GM18909 (cell line): Measurements from ENCODE around the gene RAPGEF1.
"Not testable (repeated sequence)": the region's sequence is repeated elsewhere in the genome, so short reads cannot be mapped to it uniquely, and the experiment has no call there.

Experiments
- ATAC-seq: cut with Tn5 transposase; IDR thresholded peaks from one replicate; pipeline ENCODE4 v1.9.1; 2021; ENCODE audit warnings: mild to moderate bottlenecking; ENCODE audit not compliant: unreplicated experiment, poor library complexity

Gene RAPGEF1

GRCh38 chr9:131739959-131740648, at the start of gene RAPGEF1:
TSS of gene RAPGEF1 (minus strand) at chr9:131740076. CDS start at chr9:131739830, 246 bp downstream.
- ATAC-seq = peak; percentile 52

DNA sequence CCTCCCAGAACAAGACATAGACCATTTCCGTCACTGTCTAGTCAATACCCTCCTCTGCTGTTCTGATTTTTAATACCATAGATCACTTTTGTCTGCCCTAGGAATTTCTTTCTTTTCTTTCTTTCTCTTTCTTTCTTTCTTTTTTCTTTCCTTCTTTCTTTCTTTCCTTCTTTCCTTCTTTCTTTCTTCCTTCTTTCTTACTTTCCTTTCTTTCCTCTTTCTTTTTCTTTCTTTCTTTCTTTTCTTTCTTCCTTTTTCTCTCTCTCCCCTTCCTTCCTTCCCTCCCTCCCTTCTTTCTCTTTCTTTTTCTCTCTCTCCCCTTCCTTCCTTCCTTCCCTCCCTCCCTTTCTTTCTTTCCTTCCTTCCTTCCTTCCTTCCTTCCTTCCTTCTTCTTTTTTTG, 49.0 kb upstream of the RAPGEF1 start:
- no peak for ATAC-seq

GRCh38 chr9:131787838-131788237, 48.0 kb upstream of the RAPGEF1 start:
- no peak for ATAC-seq

DNA sequence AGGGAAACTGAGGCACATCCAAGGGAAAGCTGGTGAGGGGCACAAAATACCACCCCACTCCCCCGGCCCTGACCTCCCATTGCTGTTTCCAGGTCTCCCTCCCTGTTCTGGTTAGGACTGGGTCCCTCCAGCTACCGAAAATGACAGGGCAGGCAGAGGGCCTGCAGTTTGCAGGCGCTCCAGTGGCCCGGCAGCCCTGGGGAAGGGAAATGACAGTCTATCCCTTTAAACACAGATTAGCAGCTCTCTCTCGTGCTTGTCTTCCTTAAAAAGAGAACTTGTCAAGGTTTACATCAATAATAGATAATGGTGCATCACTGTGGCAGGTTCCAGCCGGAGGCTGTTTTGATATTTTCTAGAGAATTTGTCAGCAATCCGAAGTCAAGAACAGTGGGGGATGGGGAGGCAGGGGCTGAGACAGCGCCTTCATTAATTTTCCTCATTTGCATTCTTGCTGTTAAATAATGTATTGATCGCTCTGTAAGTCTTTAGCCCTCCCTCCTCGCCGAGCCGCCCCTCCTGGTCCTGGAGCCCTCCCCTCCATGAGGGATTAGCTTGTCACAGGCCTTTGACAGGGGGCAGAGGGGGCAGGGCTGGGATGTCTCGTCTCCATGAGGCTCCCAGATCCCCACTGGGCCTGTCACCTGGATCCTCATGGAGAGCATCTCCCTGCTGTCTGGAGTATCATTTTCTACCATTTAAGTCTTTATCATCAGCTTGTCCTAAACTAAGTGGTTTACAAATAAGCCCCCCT, 45.0 kb upstream of the RAPGEF1 start:
- ATAC-seq = no peak

- ATAC-seq = no peak
Observed at GRCh38 chr9:131781069-131781468, 41.2 kb upstream of the RAPGEF1 start.

DNA sequence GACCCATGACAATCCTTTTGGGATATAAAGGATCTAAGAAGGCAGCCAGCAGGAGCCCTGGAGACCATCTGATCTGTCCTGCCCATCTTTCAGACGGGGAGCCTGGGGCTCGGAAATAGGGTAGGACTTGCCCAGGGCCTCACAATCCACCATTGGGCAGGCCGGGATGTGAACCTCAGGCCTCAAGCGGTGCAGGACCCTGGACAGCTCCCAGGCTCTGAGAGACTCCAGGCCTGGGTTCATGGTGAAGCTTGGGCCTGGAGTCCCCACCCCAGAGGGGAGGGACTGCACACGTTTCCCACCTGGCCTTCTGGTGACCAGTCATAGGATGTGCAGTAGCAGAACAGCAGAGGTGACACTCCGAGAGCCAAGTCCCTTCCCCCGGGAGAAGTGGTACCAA, 36.6 kb upstream of the RAPGEF1 start:
- no peak for ATAC-seq

DNA sequence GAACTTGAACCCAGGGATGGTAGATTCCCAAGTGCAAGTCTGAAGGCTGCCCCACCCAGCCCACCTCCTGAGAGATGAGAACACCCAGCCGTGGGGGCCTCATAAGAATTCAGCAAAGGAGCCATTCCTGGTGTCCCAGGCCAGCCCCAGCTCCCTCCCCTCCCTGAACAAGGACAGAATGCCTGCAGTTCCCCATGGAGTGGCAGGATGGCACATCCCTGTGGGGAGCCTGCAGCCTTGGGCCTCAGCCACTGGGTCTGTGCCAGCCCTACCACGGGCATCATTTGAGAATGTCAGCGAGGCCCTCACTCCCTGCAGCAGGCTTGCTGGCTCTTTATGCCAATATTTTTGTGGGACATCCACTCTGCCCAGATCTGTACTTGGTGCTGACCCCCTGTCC, 36.2 kb upstream of the RAPGEF1 start:
- ATAC-seq = no peak

DNA sequence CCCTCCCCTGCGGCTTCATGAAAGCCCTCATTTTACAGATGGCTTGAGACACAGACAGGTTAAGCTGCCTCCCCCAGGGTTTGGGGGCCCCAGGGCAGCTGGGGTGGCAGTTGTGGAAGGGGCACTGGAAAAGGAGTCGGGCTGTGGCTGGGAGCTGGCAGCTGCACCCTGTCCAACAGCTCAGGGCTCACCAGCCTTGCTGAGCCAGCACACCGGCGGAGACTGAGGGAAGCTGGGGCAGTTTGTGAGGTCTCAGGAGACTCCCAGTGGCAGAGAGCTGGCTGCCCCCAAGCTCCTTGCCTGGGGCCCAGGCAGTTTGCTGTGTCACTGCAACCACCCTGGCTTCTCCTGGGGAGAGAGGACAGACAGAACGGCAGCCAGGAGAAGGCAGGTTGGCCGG, 34.8 kb upstream of the RAPGEF1 start:
- ATAC-seq = no peak

DNA sequence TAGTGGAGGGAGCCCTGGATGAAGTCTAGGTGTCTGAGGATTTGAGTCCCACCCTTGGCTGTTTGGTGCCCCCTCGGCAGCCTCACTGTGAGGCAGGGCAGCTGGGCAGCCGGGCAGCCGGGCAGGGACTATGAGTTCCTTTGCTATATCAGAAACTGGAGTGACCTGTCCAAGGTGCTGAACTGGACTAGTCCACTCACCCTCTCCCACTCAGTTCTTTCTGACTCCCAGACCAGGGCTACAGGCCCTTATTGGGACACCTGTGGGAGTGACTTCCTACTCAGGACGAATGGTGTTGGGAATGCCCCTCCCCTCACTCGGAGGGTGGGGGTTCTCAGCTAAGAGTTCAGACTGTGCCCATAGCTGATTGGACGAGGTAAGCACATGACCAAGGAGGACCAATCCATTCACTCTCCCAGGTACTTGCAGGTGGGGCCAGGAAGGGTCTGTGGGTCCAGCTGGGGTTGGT, 34.1 kb upstream of the RAPGEF1 start:
- no peak for ATAC-seq

- no peak for ATAC-seq
Observed at GRCh38 chr9:131772940-131773339, 33.1 kb upstream of the RAPGEF1 start.

DNA sequence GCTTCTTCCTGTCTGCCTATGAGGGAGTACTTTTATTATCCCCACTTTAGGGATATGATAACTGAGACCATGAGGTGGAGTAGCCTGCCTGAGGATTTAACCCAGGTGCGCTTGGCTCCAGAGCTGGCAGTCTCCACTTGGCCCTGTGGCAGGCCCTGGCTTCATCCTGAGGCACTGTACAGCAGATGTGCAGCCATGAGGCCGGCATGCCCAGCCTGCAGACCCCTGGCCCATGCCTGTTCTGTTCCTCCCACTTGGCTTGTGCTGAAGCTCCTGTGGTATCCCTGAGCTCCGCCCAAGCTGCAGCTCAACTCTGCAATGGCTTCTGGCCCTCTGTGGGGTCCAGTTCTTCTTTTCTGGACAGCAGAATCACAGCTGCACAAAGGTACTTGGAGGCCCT, 31.8 kb upstream of the RAPGEF1 start:
- ATAC-seq = no peak

DNA sequence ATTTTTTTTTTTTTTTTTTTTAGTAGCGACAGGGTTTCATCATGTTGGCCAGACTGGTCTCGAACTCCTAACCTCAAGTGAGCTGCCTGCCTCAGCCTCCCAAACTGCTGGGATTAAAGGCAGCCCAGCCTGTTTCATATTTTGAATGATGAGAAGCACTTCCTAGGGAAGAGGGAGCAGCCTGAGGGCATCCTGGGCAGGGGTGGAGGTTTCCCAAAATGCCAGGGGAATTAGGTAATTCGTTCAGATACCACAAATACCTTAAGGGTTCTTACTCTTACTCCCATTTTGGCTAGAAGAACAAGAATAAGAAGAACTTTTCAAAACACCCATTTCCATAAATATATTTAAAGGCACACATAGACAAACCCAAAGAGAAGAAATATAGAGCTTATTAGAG, 29.5 kb upstream of the RAPGEF1 start:
- no peak for ATAC-seq

DNA sequence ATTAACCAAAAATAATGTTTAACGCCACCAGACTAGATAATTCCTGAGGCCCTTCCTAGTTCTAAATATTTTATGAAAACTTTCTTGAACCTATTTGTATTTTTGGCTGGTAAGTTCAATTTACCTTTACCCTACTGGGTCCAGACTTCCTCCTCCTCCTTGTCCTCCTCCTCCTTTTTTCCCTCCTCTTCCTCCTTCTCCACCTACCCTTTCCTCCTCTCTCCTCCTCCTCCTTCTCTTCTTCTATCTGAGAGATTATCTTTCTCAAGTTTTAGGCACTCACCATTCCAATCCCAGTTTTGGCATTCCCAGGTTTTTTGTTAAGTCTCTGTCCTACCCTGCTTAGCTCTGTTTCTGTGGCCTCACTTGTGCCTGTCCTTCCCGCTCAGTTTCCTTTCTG, 24.7 kb upstream of the RAPGEF1 start:
- ATAC-seq = no peak

DNA sequence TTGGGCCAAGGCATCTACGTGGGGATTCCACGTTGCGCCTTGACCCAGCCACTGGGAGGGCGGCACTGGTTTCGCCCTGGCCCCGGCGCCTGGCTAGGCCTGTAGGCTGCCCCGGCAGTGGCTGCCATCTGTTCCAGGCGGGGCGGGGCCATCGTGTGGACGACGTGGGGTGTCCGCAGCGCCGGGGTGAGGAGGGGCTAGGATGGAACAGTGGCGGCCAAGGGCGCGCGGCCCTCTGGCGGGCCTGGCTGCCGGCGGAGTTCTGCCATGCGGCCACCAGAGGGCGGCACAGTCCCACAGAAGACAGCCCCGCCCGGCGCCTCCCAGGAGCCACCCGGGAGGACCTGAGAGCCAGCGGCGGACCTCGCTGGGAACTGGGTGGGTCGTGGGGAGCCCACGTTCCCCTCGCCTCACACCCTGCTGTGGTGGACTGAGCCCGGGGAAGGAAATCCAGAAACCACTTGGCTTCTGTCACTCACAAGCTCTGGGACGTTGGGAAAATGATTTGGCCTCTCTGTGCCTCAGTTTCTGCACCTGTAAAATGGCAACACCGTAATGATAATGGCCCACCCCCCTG, 22.6 kb upstream of the RAPGEF1 start:
- peak; percentile 52 for ATAC-seq

DNA sequence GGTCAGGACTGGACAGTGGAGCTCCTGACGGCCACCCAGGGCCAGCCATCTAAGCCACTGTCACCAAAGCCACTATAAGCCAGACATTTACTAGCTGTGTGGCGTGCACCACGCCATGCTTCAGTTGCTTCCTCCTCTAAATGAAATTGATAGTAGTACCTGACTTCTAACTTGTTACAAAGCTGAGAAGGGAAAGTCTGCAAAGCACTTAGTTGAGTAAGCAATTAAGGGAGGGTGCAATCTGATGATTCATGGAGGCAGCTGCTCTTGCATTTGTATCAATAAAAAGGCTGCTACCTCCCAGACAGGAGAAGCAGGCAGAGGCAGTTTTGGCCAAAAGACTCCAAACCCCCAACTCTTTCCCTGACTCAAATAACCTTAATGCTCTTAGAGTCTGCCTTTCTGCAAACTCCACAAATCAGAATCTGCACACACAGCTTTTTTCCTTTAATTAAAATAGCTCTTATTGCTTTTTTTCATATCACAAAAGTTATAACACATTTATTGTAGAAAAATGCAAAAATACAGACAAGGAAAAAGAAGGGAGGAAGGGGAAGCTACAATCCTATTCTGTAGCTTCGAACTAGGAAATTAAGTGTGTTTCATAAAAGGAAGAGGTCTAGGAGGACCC, 19.3 kb upstream of the RAPGEF1 start:
- ATAC-seq = no peak

GRCh38 chr9:131757549-131757948, 17.7 kb upstream of the RAPGEF1 start:
- ATAC-seq = no peak

- ATAC-seq = peak; percentile 67
Observed at GRCh38 chr9:131755541-131756198, 15.8 kb upstream of the RAPGEF1 start.

DNA sequence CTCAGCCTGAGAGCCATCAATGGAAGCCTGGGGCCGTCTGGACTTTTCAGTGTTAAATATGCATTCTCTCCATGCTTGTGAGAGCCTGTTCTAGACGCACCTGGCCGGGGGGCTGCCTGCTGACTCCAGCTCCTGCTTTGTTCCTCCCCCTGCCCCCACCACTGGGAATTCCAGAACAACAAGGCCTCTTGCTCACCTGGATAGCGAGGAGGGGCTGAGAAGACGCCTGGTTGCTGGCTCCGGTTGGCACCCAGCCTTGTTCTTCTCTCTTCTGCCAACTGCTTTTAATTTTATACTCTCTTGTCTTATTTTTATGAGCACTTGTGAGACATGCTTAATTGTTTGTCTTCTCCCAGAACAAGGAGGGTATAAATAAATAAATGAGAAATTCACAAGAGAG, 15.0 kb upstream of the RAPGEF1 start:
- ATAC-seq = no peak

DNA sequence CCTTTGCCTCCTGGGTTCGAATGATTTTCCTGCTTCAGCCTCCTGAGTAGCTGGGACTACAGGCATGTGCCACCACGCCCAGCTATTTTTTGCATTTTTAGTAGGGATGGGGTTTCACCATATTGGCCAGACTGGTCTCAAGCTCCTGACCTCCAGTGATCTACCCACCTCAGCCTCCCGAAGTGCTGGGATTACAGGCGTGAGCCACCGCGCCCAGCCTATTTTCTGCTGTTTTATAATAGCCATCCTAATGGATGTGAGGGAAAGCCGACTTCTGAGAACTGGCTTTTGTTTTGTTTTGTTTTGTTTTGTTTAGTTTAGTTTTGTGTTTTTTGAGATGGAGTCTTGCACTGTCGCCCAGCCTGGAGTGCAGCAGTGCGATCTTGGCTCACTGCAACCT, 13.9 kb upstream of the RAPGEF1 start:
- not testable (repeated sequence) for ATAC-seq

DNA sequence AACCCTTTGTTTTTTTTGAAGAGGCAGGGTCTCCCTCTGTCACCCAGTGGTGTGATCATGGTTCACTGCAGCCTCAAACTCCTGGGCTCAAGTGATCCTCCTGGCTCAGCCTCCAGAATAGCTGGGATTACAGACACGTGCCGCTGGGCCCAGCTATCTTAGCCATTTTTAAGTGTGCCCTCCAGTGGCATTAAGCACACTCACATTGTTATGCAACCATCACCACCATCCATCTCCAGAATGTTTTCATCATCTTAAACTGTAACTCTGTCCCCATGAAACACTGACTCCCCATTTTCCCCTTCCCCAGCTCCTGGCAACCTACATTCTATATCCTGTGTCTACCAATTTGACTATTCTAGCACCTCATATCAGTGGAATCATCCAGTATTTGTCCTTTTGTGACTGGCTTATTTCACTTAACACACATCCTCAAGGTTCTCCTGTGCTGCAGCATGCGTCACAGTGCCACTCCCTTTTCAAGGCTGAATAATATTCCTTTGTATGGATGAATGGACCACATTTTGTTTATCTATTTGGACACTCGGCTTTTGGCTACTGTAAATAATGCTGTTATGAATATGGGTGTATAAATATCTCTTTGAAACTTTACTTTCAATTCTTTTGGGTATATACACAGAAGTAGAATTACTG, 12.5 kb upstream of the RAPGEF1 start:
- ATAC-seq = no peak
